IPS-15b (cell line): ENCODE measurements around the gene CCDC159.
"Not testable (repeated sequence)": the region's sequence is repeated elsewhere in the genome, so short reads cannot be mapped to it uniquely, and the experiment has no call there.

Experiments used
- H3K27me3 ChIP-seq: one replicate; pipeline ENCODE4 v1.6.1; 2013; ENCODE audit warnings: low read length; ENCODE audit not compliant: control insufficient read depth, insufficient read depth
- H3K36me3 ChIP-seq: one replicate; pipeline ENCODE4 v1.6.1; 2013; ENCODE audit warnings: low read length; ENCODE audit not compliant: control insufficient read depth, insufficient read depth
- H3K4me1 ChIP-seq: one replicate; pipeline ENCODE4 v1.6.1; 2013; ENCODE audit warnings: mild to moderate bottlenecking, low read length; ENCODE audit not compliant: control insufficient read depth, insufficient read depth
- H3K4me3 ChIP-seq: one replicate; pipeline ENCODE4 v1.5.1; 2013; ENCODE audit warnings: low read depth, low read length
- H3K9ac ChIP-seq: one replicate; pipeline ENCODE4 v1.6.1; 2013; ENCODE audit warnings: low read depth, mild to moderate bottlenecking, low read length
- H3K9me3 ChIP-seq: one replicate; pipeline ENCODE4 v1.6.1; 2013; ENCODE audit warnings: mild to moderate bottlenecking, low read length; ENCODE audit not compliant: control insufficient read depth, insufficient read depth

CCDC159 gene, protein sequence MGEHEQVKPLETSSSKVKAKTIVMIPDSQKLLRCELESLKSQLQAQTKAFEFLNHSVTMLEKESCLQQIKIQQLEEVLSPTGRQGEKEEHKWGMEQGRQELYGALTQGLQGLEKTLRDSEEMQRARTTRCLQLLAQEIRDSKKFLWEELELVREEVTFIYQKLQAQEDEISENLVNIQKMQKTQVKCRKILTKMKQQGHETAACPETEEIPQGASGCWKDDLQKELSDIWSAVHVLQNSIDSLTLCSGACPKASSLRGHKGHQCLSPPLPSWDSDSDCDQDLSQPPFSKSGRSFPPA

DNA sequence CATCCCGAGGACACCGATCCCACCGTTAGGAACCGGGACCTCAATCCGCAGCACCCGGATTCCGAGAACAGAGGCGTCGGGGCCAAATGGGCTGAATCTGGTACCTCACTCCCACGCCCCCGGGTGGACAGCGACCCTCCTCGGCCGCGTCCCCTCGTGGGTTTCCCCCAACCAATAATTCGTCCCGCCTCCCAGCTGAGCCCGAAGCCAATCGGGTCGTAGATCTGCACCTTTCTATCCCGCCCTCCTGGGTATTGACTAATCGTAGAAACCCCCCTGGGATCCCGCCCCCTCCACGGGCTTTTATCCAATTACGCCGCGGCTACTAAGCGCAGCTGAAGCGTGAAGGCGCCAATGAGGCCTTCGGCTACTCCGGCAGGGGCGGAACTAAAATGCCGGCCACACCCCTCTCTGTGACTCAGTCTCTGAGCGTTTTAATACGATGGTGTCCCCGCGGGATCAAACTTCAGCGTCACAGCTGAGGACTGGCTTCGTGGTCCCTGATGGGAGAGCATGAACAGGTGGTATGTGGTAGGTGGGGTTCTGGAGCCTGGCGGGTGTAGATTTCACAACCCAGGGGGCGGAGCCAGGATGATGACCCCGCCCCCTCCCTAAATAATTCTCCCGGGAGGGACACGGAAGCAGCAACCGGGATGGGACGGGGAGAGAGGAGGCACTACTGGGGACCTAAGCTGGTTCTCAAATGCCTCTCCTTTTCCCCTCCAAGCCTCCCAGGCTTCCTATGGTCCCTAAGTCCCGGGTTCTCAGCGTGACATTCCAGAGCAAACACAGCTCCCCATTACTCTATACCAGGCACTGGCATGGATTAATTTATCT, at the start of gene CCDC159, which contains the start of gene TMEM205:
TSS of gene CCDC159 (plus strand) at position 416 of the 837 bp plus-strand sequence. CDS start at position 504, 88 bp downstream.
TSS of gene TMEM205 (minus strand) at position 165 of the 837 bp plus-strand sequence. CDS start 649 bp downstream, outside the sequence.
- peak within 1 kb of the TSS; percentile 14 for H3K9ac ChIP-seq
- no peaks in the 10 kb centered on the region for H3K4me1 ChIP-seq
- H3K27me3 ChIP-seq = no peaks in the 10 kb centered on the region
- peak within 1 kb of the TSS; percentile 78 for H3K4me3 ChIP-seq
- no peaks in the 10 kb centered on the region for H3K36me3 ChIP-seq
- H3K9me3 ChIP-seq = no peaks in the 10 kb centered on the region

DNA sequence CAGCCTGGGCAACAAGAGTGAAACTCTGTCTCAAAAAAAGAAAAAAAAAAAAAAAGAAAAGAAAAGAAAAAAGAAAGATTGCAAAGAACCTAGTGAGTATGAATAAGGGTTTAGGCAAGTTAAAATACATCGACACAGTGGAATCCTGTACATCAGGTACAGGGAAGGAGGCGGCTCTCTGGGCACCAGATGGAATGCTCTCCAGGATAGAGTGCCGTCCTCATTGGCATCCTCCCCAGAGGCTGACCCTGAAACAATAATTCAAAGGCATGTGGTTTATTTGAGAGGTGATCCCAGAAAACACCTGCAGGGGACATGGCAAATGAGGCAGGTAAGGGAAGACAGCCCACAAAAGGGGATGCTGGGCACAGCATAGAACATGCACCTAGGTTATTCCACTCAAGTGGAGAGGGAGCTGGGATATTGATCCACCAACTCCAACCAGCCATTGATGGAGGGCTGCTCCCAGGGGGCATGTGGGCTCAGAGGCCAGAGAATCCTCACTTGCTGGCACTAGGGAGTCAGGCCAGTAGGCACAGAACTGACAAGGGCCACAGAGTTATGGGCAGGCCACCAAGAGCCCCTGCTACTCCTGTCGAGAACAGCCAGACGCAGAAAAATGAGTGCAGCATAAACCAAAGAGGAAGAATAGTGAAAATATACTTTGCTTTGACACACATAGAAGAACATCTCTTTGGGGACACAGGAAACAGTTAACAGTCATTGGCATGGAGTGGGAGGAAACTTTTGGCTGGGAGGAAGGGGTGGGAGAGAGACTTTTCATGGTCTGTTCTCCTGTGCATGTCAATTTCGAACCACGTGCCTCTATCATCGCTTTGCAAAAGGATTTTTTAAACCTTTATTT, 46.1 kb upstream of the CCDC159 start:
- no peak overlapping the region for H3K9ac ChIP-seq
- no peaks in the 10 kb centered on the region for H3K27me3 ChIP-seq
- H3K4me1 ChIP-seq = no peaks in the 10 kb centered on the region
- H3K4me3 ChIP-seq = no peak overlapping the region
- H3K36me3 ChIP-seq = no peaks in the 10 kb centered on the region
- H3K9me3 ChIP-seq = no peaks in the 10 kb centered on the region

DNA sequence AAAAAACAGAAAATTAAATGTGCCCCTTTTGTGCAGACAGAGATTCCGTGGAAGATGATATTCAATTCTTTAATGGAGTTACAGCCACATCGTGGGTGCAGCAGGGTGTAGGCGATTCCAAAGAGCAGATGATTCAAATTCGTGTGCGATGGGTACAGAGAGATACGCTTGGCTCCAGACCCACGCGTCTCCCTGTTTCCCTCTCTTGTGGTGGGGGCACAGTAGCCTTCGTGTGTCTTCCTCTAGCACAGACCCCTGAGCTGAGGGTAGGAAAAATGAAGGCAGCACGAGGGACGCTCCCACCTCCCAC, 45.6 kb upstream of the CCDC159 start:
- H3K36me3 ChIP-seq = no peaks in the 10 kb centered on the region
- H3K4me1 ChIP-seq = no peaks in the 10 kb centered on the region
- H3K4me3 ChIP-seq = no peak overlapping the region
- no peak overlapping the region for H3K9ac ChIP-seq
- H3K9me3 ChIP-seq = no peaks in the 10 kb centered on the region
- no peaks in the 10 kb centered on the region for H3K27me3 ChIP-seq

DNA sequence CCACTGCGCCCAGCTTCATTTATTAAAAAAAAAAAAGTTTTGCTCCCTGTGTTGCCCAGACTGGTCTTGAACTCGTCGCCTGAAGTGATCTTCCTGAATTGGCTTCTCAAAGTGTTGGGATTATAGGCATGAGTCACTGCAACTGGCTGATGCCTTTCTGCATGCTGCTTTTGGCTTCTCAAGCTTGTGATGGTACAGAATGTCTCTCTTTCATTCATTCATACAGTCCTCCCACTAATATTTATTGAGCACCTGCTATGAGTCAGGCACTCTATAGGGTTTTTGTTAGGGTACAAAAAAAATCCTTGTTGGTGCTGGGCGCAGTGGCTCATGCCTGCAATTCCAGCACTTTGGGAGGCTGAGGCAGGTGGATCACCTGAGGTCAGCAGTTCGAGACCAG, 41.4 kb upstream of the CCDC159 start:
- Histone ChIP-seq H3K4me3 (no peak overlapping the region), H3K27me3 (no peaks in the 10 kb centered on the region), H3K36me3 (no peaks in the 10 kb centered on the region), H3K9ac (no peak overlapping the region), H3K4me1 (no peaks in the 10 kb centered on the region), H3K9me3 (no peaks in the 10 kb centered on the region)

DNA sequence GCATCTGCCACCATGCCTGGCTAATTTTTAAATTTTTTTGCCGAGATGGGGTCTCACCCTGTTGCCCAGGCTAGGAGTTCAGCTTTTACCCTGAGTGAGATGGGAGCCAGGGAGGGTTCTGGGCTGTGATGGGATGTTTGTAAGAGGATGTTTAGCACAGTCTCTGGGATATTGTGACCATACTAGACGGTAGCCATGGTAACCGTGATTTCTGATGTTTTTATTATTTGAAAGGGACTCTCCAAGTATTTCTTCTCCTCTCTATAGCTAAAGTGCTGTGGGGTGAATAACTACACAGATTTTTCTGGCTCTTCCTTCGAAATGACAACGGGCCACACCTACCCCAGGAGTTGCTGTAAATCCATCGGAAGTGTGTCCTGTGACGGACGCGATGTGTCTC, 40.0 kb upstream of the CCDC159 start:
- H3K27me3 ChIP-seq = no peaks in the 10 kb centered on the region
- no peaks in the 10 kb centered on the region for H3K36me3 ChIP-seq
- no peak overlapping the region for H3K4me3 ChIP-seq
- H3K4me1 ChIP-seq = no peaks in the 10 kb centered on the region
- H3K9ac ChIP-seq = no peak overlapping the region
- H3K9me3 ChIP-seq = no peaks in the 10 kb centered on the region

- H3K4me3 ChIP-seq, H3K9me3 ChIP-seq, H3K4me1 ChIP-seq, H3K27me3 ChIP-seq, H3K36me3 ChIP-seq, H3K9ac ChIP-seq: not testable (repeated sequence)
Measured at GRCh38 chr19:11320278-11320995, 25.9 kb upstream of the CCDC159 start.

DNA sequence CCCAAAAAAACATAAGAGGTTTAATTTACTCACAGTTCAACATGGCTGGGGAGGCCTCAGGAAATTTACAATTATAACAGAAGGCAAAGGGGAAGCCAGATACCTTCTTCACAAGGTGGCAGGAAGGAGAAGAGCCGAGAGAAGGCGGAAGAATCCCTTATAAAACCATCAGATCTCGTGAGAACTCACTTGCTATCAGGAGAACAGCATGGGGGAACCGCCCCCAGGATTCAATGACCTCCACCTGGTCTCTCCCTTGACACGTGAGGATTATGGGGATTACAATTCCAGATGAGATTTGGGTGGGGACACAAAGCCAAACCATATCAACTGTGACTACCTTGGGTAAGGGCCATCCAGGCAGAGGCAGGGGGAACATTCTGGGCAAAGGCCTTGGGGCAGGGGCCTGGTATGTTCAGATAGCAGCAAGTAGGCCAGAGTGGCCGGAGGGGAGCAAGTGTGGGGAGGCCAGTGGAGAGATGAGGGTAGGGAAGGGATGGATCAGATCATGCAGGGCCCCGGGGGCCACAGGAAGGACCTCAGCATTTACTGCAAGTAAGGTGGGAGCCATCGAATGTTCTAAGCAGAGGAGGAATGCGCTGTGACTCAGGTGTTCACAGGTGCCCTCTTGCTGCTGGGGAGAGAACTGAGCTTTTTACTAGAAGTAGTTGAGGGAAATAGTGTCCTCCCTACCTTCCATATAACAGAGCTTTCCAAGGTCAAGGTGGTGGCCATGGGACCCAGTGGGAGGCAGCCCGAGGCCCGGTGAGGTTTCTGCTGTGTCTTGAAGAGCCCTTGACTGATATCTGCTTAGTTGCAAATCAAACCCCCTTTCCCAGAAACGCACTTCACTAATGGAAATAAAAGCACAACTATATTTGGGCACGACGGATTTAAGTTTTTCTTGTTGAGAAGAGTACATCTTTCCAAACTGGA, 24.9 kb upstream of the CCDC159 start:
- Histone ChIP-seq H3K9me3 (no peaks in the 10 kb centered on the region), H3K36me3 (no peaks in the 10 kb centered on the region), H3K9ac (no peak overlapping the region), H3K4me1 (peaks cover 4% of the 10 kb centered on the region), H3K27me3 (no peaks in the 10 kb centered on the region), H3K4me3 (no peak overlapping the region)

GRCh38 chr19:11322269-11323024, 23.9 kb upstream of the CCDC159 start:
- H3K4me3 ChIP-seq = no peak overlapping the region
- H3K9ac ChIP-seq = no peak overlapping the region
- H3K9me3 ChIP-seq = no peaks in the 10 kb centered on the region
- H3K4me1 ChIP-seq = peaks cover 4% of the 10 kb centered on the region
- no peaks in the 10 kb centered on the region for H3K27me3 ChIP-seq
- no peaks in the 10 kb centered on the region for H3K36me3 ChIP-seq

DNA sequence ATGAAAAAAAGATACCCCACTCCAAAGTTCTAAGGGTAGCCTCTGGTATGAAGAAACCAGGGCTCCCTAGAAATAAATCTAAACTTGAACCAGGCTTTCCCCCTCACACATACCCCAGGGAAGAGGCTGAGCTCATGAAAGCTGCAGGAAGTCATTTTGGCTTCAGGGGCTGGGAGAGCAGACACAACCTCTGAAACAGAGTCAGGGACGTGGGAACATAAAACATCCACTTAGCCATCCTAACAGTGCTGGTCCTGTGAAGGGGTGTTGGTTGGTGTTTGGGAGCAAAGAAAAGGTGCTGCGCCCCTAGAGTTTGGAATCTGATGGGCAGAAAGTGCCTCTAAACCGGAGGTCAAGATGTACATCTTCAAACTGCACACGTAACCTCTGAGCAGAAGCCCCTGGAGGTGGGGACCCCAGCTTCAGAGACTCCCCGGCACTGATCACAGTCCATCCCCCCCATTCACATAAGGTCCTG, 22.7 kb upstream of the CCDC159 start:
- H3K9ac ChIP-seq = no peak overlapping the region
- H3K36me3 ChIP-seq = no peaks in the 10 kb centered on the region
- peaks cover 4% of the 10 kb centered on the region for H3K4me1 ChIP-seq
- no peak overlapping the region for H3K4me3 ChIP-seq
- H3K27me3 ChIP-seq = no peaks in the 10 kb centered on the region
- H3K9me3 ChIP-seq = no peaks in the 10 kb centered on the region

GRCh38 chr19:11324079-11324661, 22.1 kb upstream of the CCDC159 start:
- H3K36me3 ChIP-seq = no peaks in the 10 kb centered on the region

More at GRCh38 chr19:11324079-11324661, 22.1 kb upstream of the CCDC159 start:
- Histone ChIP-seq H3K4me3 (no peak overlapping the region), H3K4me1 (peaks cover 4% of the 10 kb centered on the region), H3K9me3 (no peaks in the 10 kb centered on the region), H3K27me3 (no peaks in the 10 kb centered on the region), H3K9ac (no peak overlapping the region)
